ENCODE measurements around the gene FAM32A.

GRCh38 chr19:16191216-16191908, 6.2 kb downstream of the FAM32A start:
- no peak for TF ChIP-seq POLR2A (IDR thresholded peaks at IDR 0.05; ENCODE audit: low read depth, low read length)
- TF ChIP-seq POLR2AphosphoS5 (IDR thresholded peaks at IDR 0.05; ENCODE audit: low read depth, low read length): no peak
